HCT116 (cell line): Measurements from ENCODE around the gene STK32C. TPM values are rescaled to one million over a fixed set of nuclear protein-coding genes. Genes with fewer than 3 reads are reported as not detected.

Experiments used
- ATAC-seq: fragments of 200-7000 bp; cut with Tn5 transposase; 2 replicates; pipeline ENCODE4 v1.9.1; 2020; ENCODE audit warnings: mild to moderate bottlenecking, moderate library complexity
- BruUV-seq: library from RNA; stranded (reverse); fragments of 400-500 nt; replicated peaks from 2 replicates; lab custom pipeline; 2021; lab: Mats Ljungman, UMichigan
- CTCF ChIA-PET: fragments of 300-600 bp; sonication (Branson Sonifier 250); formaldehyde crosslinking; loops from one replicate; lab custom pipeline; 2021; ENCODE audit warnings: antibody characterized with exemption; lab: Charles Lee
- POLR2A ChIA-PET: fragments of 300-600, 350-600 bp; sonication (Branson Sonifier 250); formaldehyde crosslinking; loops from one replicate; lab custom pipeline; 2021; ENCODE audit warnings: antibody characterized with exemption; lab: Charles Lee
- RAD21 ChIA-PET, 2 experiments: fragments of 300-600 bp; sonication (Branson Sonifier 250); formaldehyde crosslinking; loops; one replicate each; lab custom pipeline; 2023; ENCODE audit warnings: low total read pairs in 2 of 2; ENCODE audit not compliant: uncharacterized antibody in 2 of 2, unreplicated experiment in 2 of 2, low non-redundant PET in 1 of 2; lab: Charles Lee
- DNase-seq: peaks from one replicate; pipeline ENCODE4 v3.0.0-alpha.2; 2010; ENCODE audit warnings: low read depth, low spot score
- H2AFZ ChIP-seq: fragments of 200-600 bp; shearing (Covaris generic), sonication (generic); 2 replicates; pipeline ENCODE4 v1.6.1; 2017; ENCODE audit warnings: low read depth, mixed run types, mixed read lengths, antibody characterized with exemption, low read length; ENCODE audit not compliant: poor library complexity, severe bottlenecking
- H3K27ac ChIP-seq: 2 replicates; pipeline ENCODE4 v1.5.1; 2012; ENCODE audit warnings: low read depth, low read length
- H3K27me3 ChIP-seq: fragments of 200-600 bp; sonication (generic); 2 replicates; pipeline ENCODE4 v1.6.1; 2016; ENCODE audit warnings: mixed run types, low read length, mixed read lengths; ENCODE audit not compliant: insufficient read depth
- H3K36me3 ChIP-seq, 2 experiments: fragments of 200-500 bp in 1 of 2; fragments of 200-600 bp in 1 of 2; sonication (Bioruptor generic) in 1 of 2; sonication (generic) in 1 of 2; 2 replicates each; pipeline versions ENCODE4 v1.5.1 to v1.6.1; 2014 to 2016; ENCODE audit warnings: low read length in 2 of 2, inconsistent platforms in 1 of 2, mixed read lengths in 1 of 2, mixed run types in 1 of 2; ENCODE audit not compliant: insufficient read depth in 2 of 2, control insufficient read depth in 1 of 2
- H3K4me1 ChIP-seq, 2 experiments: fragments of 200-600 bp in 1 of 2; sonication (generic) in 1 of 2; 2 replicates each; pipeline versions ENCODE4 v1.5.1 to v1.6.1; 2012 to 2017; ENCODE audit warnings: low read length in 2 of 2, inconsistent platforms in 1 of 2, mild to moderate bottlenecking in 1 of 2, mixed read lengths in 1 of 2, mixed run types in 1 of 2, moderate library complexity in 1 of 2; ENCODE audit not compliant: insufficient read depth in 2 of 2, control insufficient read depth in 1 of 2
- H3K4me2 ChIP-seq: fragments of 200-600 bp; sonication (generic); 2 replicates; pipeline ENCODE4 v1.6.1; 2017; ENCODE audit warnings: mixed run types, low read length, mixed read lengths
- H3K4me3 ChIP-seq, 2 experiments: fragments of 200-600 bp in 1 of 2; sonication (generic) in 1 of 2; replicated peaks in 1 of 2; 2 replicates each; pipeline ENCODE4 v1.5.1; 2011 to 2016; ENCODE audit warnings: low read length in 2 of 2, control low read depth in 1 of 2, low read depth in 1 of 2, mild to moderate bottlenecking in 1 of 2, mixed read lengths in 1 of 2, mixed run types in 1 of 2
- H3K79me2 ChIP-seq: fragments of 200-600 bp; sonication (generic); 2 replicates; pipeline ENCODE4 v1.6.1; 2017; ENCODE audit warnings: mild to moderate bottlenecking, mixed run types, low read length, moderate library complexity, mixed read lengths; ENCODE audit not compliant: insufficient read depth
- H3K9ac ChIP-seq: fragments of 200-600 bp; sonication (generic); 2 replicates; pipeline ENCODE4 v1.6.1; 2016; ENCODE audit warnings: low read length, mixed read lengths
- H3K9me2 ChIP-seq: fragments of 200-600 bp; sonication (generic), shearing (Covaris generic); 2 replicates; pipeline ENCODE4 v1.6.1; 2017; ENCODE audit warnings: mixed run types, mild to moderate bottlenecking, moderate library complexity; ENCODE audit not compliant: insufficient read depth
- H3K9me3 ChIP-seq, 2 experiments: fragments of 200-500 bp in 1 of 2; fragments of 200-600 bp in 1 of 2; sonication (Bioruptor generic) in 1 of 2; sonication (generic) in 1 of 2; 2 replicates each; pipeline ENCODE4 v1.6.1; 2014 to 2017; ENCODE audit warnings: low read length in 2 of 2, mixed read lengths in 2 of 2, inconsistent platforms in 1 of 2, low read depth in 1 of 2, mild to moderate bottlenecking in 1 of 2, mixed run types in 1 of 2, moderate library complexity in 1 of 2; ENCODE audit not compliant: control insufficient read depth in 1 of 2, insufficient read depth in 1 of 2
- H4K20me1 ChIP-seq: fragments of 200-600 bp; sonication (generic), shearing (Covaris generic); 2 replicates; pipeline ENCODE4 v1.6.1; 2017; ENCODE audit warnings: mixed run types, mild to moderate bottlenecking, moderate library complexity; ENCODE audit not compliant: insufficient read depth
- CBX3 ChIP-seq: IDR thresholded peaks from 2 replicates; pipeline ENCODE4 v1.6.1; 2012; ENCODE audit warnings: low read depth
- EGR1 ChIP-seq: IDR thresholded peaks from 2 replicates; pipeline ENCODE4 v1.6.1; 2012; ENCODE audit warnings: low read depth
- EZH2 ChIP-seq: fragments of 200-600 bp; sonication (generic); IDR thresholded peaks from 2 replicates; pipeline ENCODE4 v1.6.1; 2017; ENCODE audit warnings: antibody characterized with exemption, mixed run types
- EZH2phosphoT487 ChIP-seq: fragments of 200-600 bp; IDR thresholded peaks from 2 replicates; pipeline ENCODE4 v1.6.1; 2018; ENCODE audit warnings: antibody characterized with exemption, borderline replicate concordance
- JUND ChIP-seq: IDR thresholded peaks from 2 replicates; pipeline ENCODE4 v1.6.1; 2012
- POLR2AphosphoS5 ChIP-seq: IDR thresholded peaks from 2 replicates; pipeline ENCODE4 v1.6.1; 2011; ENCODE audit warnings: mild to moderate bottlenecking, low read depth, low read length, moderate library complexity
- RAD21 ChIP-seq: IDR thresholded peaks from 2 replicates; pipeline ENCODE4 v1.6.1; 2012; ENCODE audit warnings: low read depth, mild to moderate bottlenecking
- SIN3A ChIP-seq: IDR thresholded peaks from 2 replicates; pipeline ENCODE4 v1.6.1; 2012; ENCODE audit warnings: low read depth
- SP1 ChIP-seq: IDR thresholded peaks from 2 replicates; pipeline ENCODE4 v1.6.1; 2012; ENCODE audit warnings: low read depth
- SRF ChIP-seq: IDR thresholded peaks from 2 replicates; pipeline ENCODE4 v1.6.1; 2012; ENCODE audit warnings: low read depth
- TCF7L2 ChIP-seq: IDR thresholded peaks from 2 replicates; pipeline ENCODE4 v1.7.0; 2011; ENCODE audit warnings: borderline replicate concordance, inconsistent platforms; ENCODE audit not compliant: insufficient read depth, insufficient read length; ENCODE audit errors: extremely low read depth
- YY1 ChIP-seq: IDR thresholded peaks from 2 replicates; pipeline ENCODE4 v1.6.1; 2011; ENCODE audit warnings: low read length, low read depth, moderate library complexity, mild to moderate bottlenecking; ENCODE audit not compliant: insufficient replicate concordance; ENCODE audit errors: extremely low read depth
- ZNF274 ChIP-seq: fragments of 200-500 bp; sonication (Bioruptor generic); IDR thresholded peaks from 2 replicates; pipeline ENCODE4 v1.6.1; 2014; ENCODE audit warnings: mild to moderate bottlenecking, low read depth, low read length, inconsistent platforms
- intact Hi-C: fragments of 100-400 bp; cut with micrococcal nuclease; formaldehyde crosslinking; loops from 2 replicates; pipeline ENCODE4 v1.10.0; 2022
- total RNA-seq: library from RNA; stranded (reverse); gene quantifications from one replicate; pipeline ENCODE4 v1.2.1, GENCODE V29; 2021; ENCODE audit not compliant: unreplicated experiment
- TF ChIP-seq, protein P1 (sequence below), 3 experiments: fragments of 200-600 bp in 1 of 3; sonication (generic) in 1 of 3; IDR thresholded peaks in 2 of 3; conservative IDR thresholded peaks in 1 of 3; 2 replicates each; pipeline ENCODE4 v1.5.1; 2012 to 2017; ENCODE audit warnings: low read depth in 2 of 3, low read length in 2 of 3, antibody characterized with exemption in 1 of 3, borderline replicate concordance in 1 of 3, control low read depth in 1 of 3, mild to moderate bottlenecking in 1 of 3, mixed read lengths in 1 of 3, mixed run types in 1 of 3, moderate library complexity in 1 of 3; ENCODE audit not compliant: insufficient read depth in 1 of 3
- TF ChIP-seq, protein P2 (sequence below): IDR thresholded peaks from 2 replicates; pipeline ENCODE4 v1.6.1; 2012; ENCODE audit warnings: low read depth
- TF ChIP-seq, protein P3 (sequence below): IDR thresholded peaks from 2 replicates; pipeline ENCODE4 v1.6.1; 2012
- TF ChIP-seq, protein P4 (sequence below): IDR thresholded peaks from 2 replicates; pipeline ENCODE4 v1.6.1; 2012

Gene STK32C
- total RNA-seq, 1 experiment from 2014 or later = 29.7 TPM

DNA sequence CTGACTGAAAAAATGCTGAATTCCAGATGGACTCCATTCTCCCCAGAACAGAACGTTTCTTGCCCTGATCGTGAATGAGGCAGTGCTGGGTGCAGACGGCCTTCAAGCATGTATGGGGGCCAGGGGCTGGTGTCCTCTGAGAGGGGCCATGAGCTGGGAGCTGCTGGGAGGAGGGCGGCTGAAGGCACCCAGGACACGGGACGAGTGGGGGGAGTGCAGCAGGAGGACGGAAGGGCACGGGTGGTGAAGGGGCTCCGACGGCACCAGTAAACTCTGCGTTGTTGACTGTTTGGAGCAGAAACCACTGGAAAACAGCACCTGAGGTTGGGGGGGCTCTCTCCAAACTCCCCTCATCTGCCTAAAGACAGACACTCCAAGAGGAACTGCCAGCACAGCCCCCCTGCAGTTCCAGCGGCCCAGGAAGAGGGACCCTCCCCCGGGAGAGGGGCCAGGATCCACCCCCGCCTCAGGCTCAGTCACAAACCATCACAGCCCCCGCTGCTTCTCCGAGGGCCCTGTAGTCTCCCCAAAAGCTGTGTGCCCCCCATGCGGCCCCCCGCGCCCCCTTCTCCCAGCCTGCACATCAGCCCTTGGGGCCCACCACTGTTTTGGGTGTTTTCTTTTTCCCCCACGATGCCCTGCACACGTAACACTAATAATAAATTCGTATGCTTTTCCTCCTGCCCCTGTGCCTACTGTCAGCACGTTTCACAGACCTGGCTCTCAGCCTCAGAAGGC lies 65.5 kb downstream of the STK32C start:
- H3K9ac ChIP-seq = no peak overlapping the region
- POLR2A ChIA-PET = no interaction called here
- H3K27me3 ChIP-seq = no peaks in the 10 kb centered on the region
- no TSS peak for BruUV-seq
- no peak overlapping the region for H3K4me3 ChIP-seq
- CTCF ChIA-PET = no interaction called here
- no peaks in the 10 kb centered on the region for H4K20me1 ChIP-seq
- H3K36me3 ChIP-seq = no peaks in the 10 kb centered on the region
- intact Hi-C loops = no loop called here
- DNase-seq (no peak), ATAC-seq (no peak)
- no peaks in the 10 kb centered on the region for H3K9me2 ChIP-seq
- H3K27ac ChIP-seq = no peak overlapping the region
- H3K4me1 ChIP-seq = no peaks in the 10 kb centered on the region
- H3K4me2 ChIP-seq = no peak overlapping the region
- H3K9me3 ChIP-seq = no peaks in the 10 kb centered on the region
- no peak overlapping the region for H2AFZ ChIP-seq
- RAD21 ChIA-PET = no interaction called here
- no peak for TF ChIP-seq SP1
- no peak for TF ChIP-seq POLR2AphosphoS5
- no peak for TF ChIP-seq JUND
- TF ChIP-seq EGR1 = no peak
- TF ChIP-seq YY1 = no peak
- TF ChIP-seq SIN3A = no peak
- TF ChIP-seq, protein P1, sequence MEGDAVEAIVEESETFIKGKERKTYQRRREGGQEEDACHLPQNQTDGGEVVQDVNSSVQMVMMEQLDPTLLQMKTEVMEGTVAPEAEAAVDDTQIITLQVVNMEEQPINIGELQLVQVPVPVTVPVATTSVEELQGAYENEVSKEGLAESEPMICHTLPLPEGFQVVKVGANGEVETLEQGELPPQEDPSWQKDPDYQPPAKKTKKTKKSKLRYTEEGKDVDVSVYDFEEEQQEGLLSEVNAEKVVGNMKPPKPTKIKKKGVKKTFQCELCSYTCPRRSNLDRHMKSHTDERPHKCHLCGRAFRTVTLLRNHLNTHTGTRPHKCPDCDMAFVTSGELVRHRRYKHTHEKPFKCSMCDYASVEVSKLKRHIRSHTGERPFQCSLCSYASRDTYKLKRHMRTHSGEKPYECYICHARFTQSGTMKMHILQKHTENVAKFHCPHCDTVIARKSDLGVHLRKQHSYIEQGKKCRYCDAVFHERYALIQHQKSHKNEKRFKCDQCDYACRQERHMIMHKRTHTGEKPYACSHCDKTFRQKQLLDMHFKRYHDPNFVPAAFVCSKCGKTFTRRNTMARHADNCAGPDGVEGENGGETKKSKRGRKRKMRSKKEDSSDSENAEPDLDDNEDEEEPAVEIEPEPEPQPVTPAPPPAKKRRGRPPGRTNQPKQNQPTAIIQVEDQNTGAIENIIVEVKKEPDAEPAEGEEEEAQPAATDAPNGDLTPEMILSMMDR (IDR thresholded peaks at IDR 0.05 in 2 of 3, conservative IDR thresholded peaks at IDR 0.05 in 1 of 3; ENCODE audit: borderline replicate concordance in 1 of 3, insufficient read depth in 1 of 3, low read depth in 2 of 3, low read length in 2 of 3) = no peak
- no peak for TF ChIP-seq RAD21
- TF ChIP-seq, protein P2, sequence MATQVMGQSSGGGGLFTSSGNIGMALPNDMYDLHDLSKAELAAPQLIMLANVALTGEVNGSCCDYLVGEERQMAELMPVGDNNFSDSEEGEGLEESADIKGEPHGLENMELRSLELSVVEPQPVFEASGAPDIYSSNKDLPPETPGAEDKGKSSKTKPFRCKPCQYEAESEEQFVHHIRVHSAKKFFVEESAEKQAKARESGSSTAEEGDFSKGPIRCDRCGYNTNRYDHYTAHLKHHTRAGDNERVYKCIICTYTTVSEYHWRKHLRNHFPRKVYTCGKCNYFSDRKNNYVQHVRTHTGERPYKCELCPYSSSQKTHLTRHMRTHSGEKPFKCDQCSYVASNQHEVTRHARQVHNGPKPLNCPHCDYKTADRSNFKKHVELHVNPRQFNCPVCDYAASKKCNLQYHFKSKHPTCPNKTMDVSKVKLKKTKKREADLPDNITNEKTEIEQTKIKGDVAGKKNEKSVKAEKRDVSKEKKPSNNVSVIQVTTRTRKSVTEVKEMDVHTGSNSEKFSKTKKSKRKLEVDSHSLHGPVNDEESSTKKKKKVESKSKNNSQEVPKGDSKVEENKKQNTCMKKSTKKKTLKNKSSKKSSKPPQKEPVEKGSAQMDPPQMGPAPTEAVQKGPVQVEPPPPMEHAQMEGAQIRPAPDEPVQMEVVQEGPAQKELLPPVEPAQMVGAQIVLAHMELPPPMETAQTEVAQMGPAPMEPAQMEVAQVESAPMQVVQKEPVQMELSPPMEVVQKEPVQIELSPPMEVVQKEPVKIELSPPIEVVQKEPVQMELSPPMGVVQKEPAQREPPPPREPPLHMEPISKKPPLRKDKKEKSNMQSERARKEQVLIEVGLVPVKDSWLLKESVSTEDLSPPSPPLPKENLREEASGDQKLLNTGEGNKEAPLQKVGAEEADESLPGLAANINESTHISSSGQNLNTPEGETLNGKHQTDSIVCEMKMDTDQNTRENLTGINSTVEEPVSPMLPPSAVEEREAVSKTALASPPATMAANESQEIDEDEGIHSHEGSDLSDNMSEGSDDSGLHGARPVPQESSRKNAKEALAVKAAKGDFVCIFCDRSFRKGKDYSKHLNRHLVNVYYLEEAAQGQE = no peak
- TF ChIP-seq EZH2 = no peak
- no peak for TF ChIP-seq ZNF274
- TF ChIP-seq CBX3 = no peak
- TF ChIP-seq EZH2phosphoT487 = no peak
- TF ChIP-seq, protein P3, sequence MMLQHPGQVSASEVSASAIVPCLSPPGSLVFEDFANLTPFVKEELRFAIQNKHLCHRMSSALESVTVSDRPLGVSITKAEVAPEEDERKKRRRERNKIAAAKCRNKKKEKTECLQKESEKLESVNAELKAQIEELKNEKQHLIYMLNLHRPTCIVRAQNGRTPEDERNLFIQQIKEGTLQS = no peak
- TF ChIP-seq SRF = no peak
- no peak for TF ChIP-seq TCF7L2
- TF ChIP-seq, protein P4, sequence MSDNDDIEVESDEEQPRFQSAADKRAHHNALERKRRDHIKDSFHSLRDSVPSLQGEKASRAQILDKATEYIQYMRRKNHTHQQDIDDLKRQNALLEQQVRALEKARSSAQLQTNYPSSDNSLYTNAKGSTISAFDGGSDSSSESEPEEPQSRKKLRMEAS = no peak
- no peaks in the 10 kb centered on the region for H3K79me2 ChIP-seq
